Caco-2 (cell line): ENCODE results near the gene WBP11. TPM values are rescaled to one million over a fixed set of nuclear protein-coding genes. Genes with fewer than 3 reads are reported as not detected.

Experiments
- BruUV-seq: library from RNA; stranded (reverse); fragments of 400-500 nt; replicated peaks from 2 replicates; lab custom pipeline; 2021; lab: Mats Ljungman, UMichigan
- CTCF ChIA-PET: fragments of 300-600 bp; sonication (Branson Sonifier 250); formaldehyde crosslinking; loops from one replicate; lab custom pipeline; 2022; ENCODE audit warnings: antibody characterized with exemption; lab: Charles Lee
- POLR2A ChIA-PET: fragments of 300-600 bp; sonication (Branson Sonifier 250); formaldehyde crosslinking; loops from one replicate; lab custom pipeline; 2022; ENCODE audit warnings: antibody characterized with exemption; lab: Charles Lee
- DNase-seq, 2 experiments: peaks; one replicate each; pipeline versions ENCODE4 v3.0.0 to v3.0.0-alpha.2; 2020 to 2022
- H3K27me3 ChIP-seq: replicated peaks from 2 replicates; pipeline ENCODE4 v1.6.0; 2011; ENCODE audit warnings: low read length; ENCODE audit not compliant: control insufficient read depth, insufficient read depth
- H3K36me3 ChIP-seq: 2 replicates; pipeline ENCODE4 v1.5.1; 2011; ENCODE audit warnings: low read length; ENCODE audit not compliant: control insufficient read depth, insufficient read depth
- H3K4me1 ChIP-seq: fragments of 250-450 bp; sonication (Bioruptor Pico); 2 replicates; pipeline ENCODE4 v1.5.1; 2020; ENCODE audit warnings: mild to moderate bottlenecking
- H3K4me3 ChIP-seq: 2 replicates; pipeline ENCODE4 v1.5.1; 2011; ENCODE audit warnings: low read depth, mild to moderate bottlenecking, control low read depth, low read length
- H3K9me3 ChIP-seq: fragments of 250-450 bp; sonication (Bioruptor Pico); 2 replicates; pipeline ENCODE4 v1.5.1; 2020; ENCODE audit warnings: mild to moderate bottlenecking, moderate library complexity
- H3K27ac Mint-ChIP-seq: one replicate; pipeline ENCODE4 v1.8.0; 2022; ENCODE audit warnings: mixed read lengths; ENCODE audit not compliant: unreplicated experiment
- H3K27me3 Mint-ChIP-seq: one replicate; pipeline ENCODE4 v1.8.0; 2022; ENCODE audit warnings: mixed read lengths; ENCODE audit not compliant: insufficient read depth, unreplicated experiment
- H3K36me3 Mint-ChIP-seq: one replicate; pipeline ENCODE4 v1.8.0; 2022; ENCODE audit warnings: mild to moderate bottlenecking, mixed read lengths; ENCODE audit not compliant: insufficient read depth, unreplicated experiment
- H3K4me1 Mint-ChIP-seq: one replicate; pipeline ENCODE4 v1.8.0; 2022; ENCODE audit warnings: low read depth, mixed read lengths; ENCODE audit not compliant: unreplicated experiment
- H3K4me3 Mint-ChIP-seq: one replicate; pipeline ENCODE4 v1.8.0; 2022; ENCODE audit warnings: mild to moderate bottlenecking, moderate library complexity, mixed read lengths; ENCODE audit not compliant: unreplicated experiment
- H3K9me3 Mint-ChIP-seq: one replicate; pipeline ENCODE4 v1.8.0; 2022; ENCODE audit warnings: mixed read lengths; ENCODE audit not compliant: unreplicated experiment
- CTCF ChIP-seq, 2 experiments: fragments of 200-600 bp in 1 of 2; IDR thresholded peaks; 1 replicate in 1 of 2; 2 replicates in 1 of 2; pipeline versions ENCODE4 v1.5.1 to v1.8.0; 2011 to 2022; ENCODE audit warnings: antibody characterized with exemption in 1 of 2, control low read depth in 1 of 2, inconsistent platforms in 1 of 2, low read depth in 1 of 2, low read length in 1 of 2, mild to moderate bottlenecking in 1 of 2, moderate library complexity in 1 of 2; ENCODE audit not compliant: insufficient read depth in 1 of 2, severe bottlenecking in 1 of 2, unreplicated experiment in 1 of 2
- intact Hi-C: fragments of 100-400 bp; cut with micrococcal nuclease; formaldehyde crosslinking; loops from one replicate; pipeline ENCODE4 v1.10.0; 2022; ENCODE audit not compliant: unreplicated experiment
- total RNA-seq: library from RNA; stranded (reverse); gene quantifications from 2 replicates; pipeline ENCODE4 v1.2.3, GENCODE V29; 2022

WBP11 gene
- total RNA-seq, 1 experiment from 2014 or later = 159 TPM

GRCh38 chr12:14795028-14795448, 8.2 kb downstream of the WBP11 start:
- Mint-ChIP-seq H3K9me3 (no peaks in the 10 kb centered on the region), H3K4me1 (no peaks in the 10 kb centered on the region), H3K36me3 (peaks cover 98% of the 10 kb centered on the region), H3K27ac (no peak overlapping the region), H3K4me3 (no peak overlapping the region), H3K27me3 (no peaks in the 10 kb centered on the region)
- Histone ChIP-seq H3K4me1 (no peaks in the 10 kb centered on the region), H3K9me3 (no peaks in the 10 kb centered on the region), H3K27me3 (no peaks in the 10 kb centered on the region), H3K36me3 (peaks cover 3% of the 10 kb centered on the region), H3K4me3 (no peak overlapping the region)
- POLR2A ChIA-PET = no interaction called here
- no TSS peak for BruUV-seq
- intact Hi-C loops = no loop called here
- no peak for TF ChIP-seq CTCF (IDR thresholded peaks at IDR 0.05; ENCODE audit: insufficient read depth in 1 of 2, low read depth in 1 of 2, low read length in 1 of 2, severe bottlenecking in 1 of 2, unreplicated experiment in 1 of 2)
- DNase-seq = no peak
- CTCF ChIA-PET = no interaction called here

- no peaks in the 10 kb centered on the region for H3K4me1 Mint-ChIP-seq
- H3K36me3 ChIP-seq = no peaks in the 10 kb centered on the region
These were observed 17.7 kb downstream of the WBP11 start for GRCh38 chr12:14785568-14785967.

GRCh38 chr12:14784471-14784870, 18.8 kb downstream of the WBP11 start:
- intact Hi-C loops = no loop called here
- no TSS peak for BruUV-seq
- no peak overlapping the region for H3K4me3 Mint-ChIP-seq
- Histone ChIP-seq H3K36me3 (no peaks in the 10 kb centered on the region), H3K4me1 (no peaks in the 10 kb centered on the region; the same call in 1 of the 2 replicates), H3K9me3 (no peaks in the 10 kb centered on the region), H3K27me3 (no peaks in the 10 kb centered on the region), H3K4me3 (no peak overlapping the region)
- H3K27me3 Mint-ChIP-seq = no peaks in the 10 kb centered on the region
- H3K9me3 Mint-ChIP-seq = no peaks in the 10 kb centered on the region
- peaks cover 54% of the 10 kb centered on the region for H3K36me3 Mint-ChIP-seq
- H3K4me1 Mint-ChIP-seq = no peaks in the 10 kb centered on the region
- ChIA-PET POLR2A (no interaction called here), CTCF (interaction anchor here (0.6 kb wide), 1 partner anchor 743 kb away, joined by 3 read pairs; no protein-coding TSS in a partner anchor)
- no peak for DNase-seq
- no peak for TF ChIP-seq CTCF (IDR thresholded peaks at IDR 0.05; ENCODE audit: insufficient read depth in 1 of 2, low read depth in 1 of 2, low read length in 1 of 2, severe bottlenecking in 1 of 2, unreplicated experiment in 1 of 2)
- H3K27ac Mint-ChIP-seq = no peak overlapping the region

More at GRCh38 chr12:14785568-14785967, 17.7 kb downstream of the WBP11 start:
- no peak for TF ChIP-seq CTCF (IDR thresholded peaks at IDR 0.05; ENCODE audit: insufficient read depth in 1 of 2, low read depth in 1 of 2, low read length in 1 of 2, severe bottlenecking in 1 of 2, unreplicated experiment in 1 of 2)
- ChIA-PET POLR2A (no interaction called here), CTCF (no interaction called here)
- no peaks in the 10 kb centered on the region for H3K27me3 Mint-ChIP-seq
- H3K36me3 Mint-ChIP-seq = peaks cover 65% of the 10 kb centered on the region
- DNase-seq = no peak
- H3K4me1 ChIP-seq = no peaks in the 10 kb centered on the region
- no peak overlapping the region for H3K4me3 Mint-ChIP-seq
- no peaks in the 10 kb centered on the region for H3K9me3 Mint-ChIP-seq
- no peaks in the 10 kb centered on the region for H3K9me3 ChIP-seq
- BruUV-seq = no TSS peak
- no peak overlapping the region for H3K27ac Mint-ChIP-seq
- no peaks in the 10 kb centered on the region for H3K27me3 ChIP-seq
- no peak overlapping the region for H3K4me3 ChIP-seq
- intact Hi-C loops = no loop called here
